Non-pigmented ciliary epithelial cell (primary cell): ENCODE data around the gene SUN1.
"Not testable (repeated sequence)": the region's sequence is repeated elsewhere in the genome, so short reads cannot be mapped to it uniquely, and the experiment has no call there.

Source experiments
- DNase-seq: peaks from one replicate; pipeline ENCODE4 v3.0.0-alpha.2; 2010; ENCODE audit warnings: low read depth

Gene SUN1

GRCh38 chr7:907158-907980 is 75.1 kb downstream of the SUN1 start:
- no peak for DNase-seq

GRCh38 chr7:908159-908581 is 75.9 kb downstream of the SUN1 start:
- no peak for DNase-seq

- not testable (repeated sequence) for DNase-seq
Measured at GRCh38 chr7:908591-909357, 76.5 kb downstream of the SUN1 start.

- no peak for DNase-seq
Measured at GRCh38 chr7:909358-910329, 77.4 kb downstream of the SUN1 start.

- no peak for DNase-seq
Measured at GRCh38 chr7:910441-910861, 78.2 kb downstream of the SUN1 start.

- no peak for DNase-seq
Measured at GRCh38 chr7:910931-911431, 78.7 kb downstream of the SUN1 start.

DNA sequence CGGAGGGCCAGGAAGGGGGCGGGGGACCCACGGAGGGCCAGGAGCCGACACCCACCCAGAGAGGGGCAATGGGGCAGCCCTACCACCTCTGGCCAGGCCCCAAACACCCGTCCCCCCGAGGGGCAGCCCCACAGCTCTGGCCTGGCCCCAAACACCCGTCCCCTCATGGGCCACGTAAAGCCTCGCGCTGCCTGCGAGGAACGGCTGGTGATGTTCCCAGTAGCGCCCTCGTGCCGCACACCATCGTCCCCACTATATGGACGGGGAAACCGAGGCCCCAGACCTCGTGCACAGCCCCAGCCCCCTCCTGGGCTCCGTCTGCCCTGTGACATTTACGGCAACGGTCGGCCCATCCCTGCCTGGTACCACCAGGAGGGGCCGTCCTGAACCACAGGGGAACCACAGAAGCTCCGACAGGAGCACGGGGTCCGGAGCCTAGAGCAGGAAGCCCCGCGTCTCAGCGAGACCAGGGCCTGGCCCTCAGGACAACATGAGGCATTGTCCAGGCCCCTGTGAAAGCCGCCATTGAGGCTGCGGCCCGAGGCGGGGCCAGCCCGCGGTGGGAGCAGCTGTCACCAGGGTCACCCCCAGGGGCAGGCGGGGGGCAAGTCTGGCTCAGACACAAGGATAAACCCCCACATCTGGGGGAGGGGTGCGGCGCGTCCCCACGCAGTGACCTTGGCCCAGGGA is 79.7 kb downstream of the SUN1 start:
- DNase-seq: no peak

GRCh38 chr7:913736-914520 is 81.7 kb downstream of the SUN1 start:
- no peak for DNase-seq

DNA sequence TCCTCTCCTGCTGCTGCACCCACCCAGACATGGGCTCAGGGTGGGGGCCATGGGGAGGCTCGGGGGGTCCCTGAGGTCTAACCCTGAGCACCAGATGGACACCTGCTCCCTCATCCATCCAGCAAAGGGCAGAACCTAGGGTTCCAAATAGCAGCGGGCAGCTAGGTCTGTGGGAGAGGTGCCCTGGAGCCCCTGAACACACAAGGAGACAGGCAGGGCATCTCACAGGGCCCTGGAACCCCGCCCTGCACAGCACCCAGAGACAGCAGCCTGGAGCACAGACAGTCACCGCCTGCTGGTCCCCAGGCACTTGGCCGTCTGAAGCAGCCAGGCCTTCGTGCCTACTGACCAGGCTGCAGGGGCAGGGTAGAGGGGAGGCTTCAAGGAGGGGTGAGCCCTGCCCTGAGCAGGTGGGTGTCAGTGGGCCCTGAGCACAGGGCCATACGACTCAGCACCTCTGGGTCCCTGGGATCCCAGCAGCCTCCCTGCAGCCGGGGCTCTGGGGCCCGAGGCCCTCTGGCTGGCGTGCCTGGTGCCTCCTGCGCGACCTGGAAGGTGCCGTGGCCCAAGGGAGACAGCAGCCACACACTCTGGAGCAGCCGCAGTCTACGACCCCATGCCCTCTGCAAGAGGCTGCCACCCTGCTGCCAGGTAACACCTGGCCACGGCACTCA is 82.4 kb downstream of the SUN1 start:
- no peak for DNase-seq

DNA sequence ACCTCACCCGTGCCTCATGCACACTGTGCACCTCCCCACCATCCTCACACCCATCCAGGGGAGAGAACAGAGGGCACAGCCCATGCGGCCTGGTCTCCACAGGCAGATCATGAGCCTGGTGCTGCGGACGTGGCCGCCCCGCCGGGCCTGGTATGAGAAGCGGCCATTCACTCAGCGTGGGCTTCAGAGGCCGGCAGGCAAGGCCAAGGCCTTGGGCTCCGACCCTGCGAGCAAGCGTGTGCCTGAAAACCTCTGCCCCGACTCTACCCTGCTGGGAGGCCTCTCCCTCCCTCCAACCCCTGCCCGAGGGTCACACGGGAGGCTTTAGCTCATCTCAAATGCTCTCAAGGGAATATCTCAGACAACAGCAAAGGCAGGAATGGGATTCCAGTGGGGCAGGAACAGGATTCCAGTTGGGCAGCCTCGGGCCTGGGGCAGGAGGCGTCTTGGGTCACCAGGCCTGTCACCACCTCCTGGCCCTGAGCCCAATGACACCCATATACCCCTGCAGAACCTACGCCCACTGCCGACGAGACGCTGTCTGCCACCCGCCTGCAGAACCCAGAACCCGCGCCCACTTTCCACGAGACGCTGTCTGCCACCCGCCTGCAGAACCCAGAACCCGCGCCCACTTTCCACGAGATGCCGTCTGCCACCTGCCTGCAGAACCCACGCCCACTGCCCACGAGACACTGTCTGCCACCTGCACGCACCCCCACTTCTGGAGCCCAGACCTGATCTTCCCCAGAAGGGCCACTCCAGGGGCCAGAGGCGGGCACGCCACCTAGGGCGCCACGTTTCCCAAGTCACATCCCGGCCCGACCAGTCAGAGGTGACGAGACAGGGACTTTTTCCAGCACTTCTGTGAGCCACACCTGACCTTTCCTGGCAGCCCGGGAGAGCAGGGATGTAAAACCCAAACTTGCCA is 83.3 kb downstream of the SUN1 start:
- no peak for DNase-seq

DNA sequence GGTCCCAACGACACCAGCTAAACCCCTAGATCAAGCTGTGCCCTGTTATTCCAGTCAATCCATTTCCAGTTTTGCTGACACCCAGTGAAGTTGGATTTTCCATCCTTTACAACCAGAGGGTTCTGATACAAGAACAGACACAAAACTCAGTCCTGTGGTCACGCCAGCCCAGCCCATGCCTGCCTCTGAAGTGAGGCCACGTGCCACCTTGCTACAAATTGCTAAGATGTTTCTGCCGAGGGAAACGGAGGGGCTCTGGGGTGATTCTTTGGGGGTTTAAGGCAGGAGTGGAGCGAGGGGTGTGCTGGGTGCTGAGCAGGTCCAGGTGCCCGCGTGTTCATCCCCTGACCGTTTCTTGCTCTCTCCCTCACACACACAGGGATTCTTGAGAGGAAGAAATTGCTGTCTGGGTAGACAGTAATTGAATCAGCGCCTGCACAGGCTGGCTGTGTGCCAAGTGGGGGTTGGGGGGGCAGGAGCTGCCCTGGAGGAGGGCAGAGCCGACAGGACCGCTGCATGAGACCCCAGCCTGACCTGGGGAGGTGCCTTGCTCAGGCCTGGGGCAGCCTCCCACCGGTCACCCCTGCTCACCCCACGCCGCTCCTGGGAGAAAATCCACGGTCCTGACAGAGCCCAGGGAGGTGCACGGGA is 84.1 kb downstream of the SUN1 start:
- DNase-seq: no peak

- no peak for DNase-seq
Measured at GRCh38 chr7:917255-918117, 85.2 kb downstream of the SUN1 start.

- no peak for DNase-seq
Measured at GRCh38 chr7:918118-918425, 85.8 kb downstream of the SUN1 start.

DNA sequence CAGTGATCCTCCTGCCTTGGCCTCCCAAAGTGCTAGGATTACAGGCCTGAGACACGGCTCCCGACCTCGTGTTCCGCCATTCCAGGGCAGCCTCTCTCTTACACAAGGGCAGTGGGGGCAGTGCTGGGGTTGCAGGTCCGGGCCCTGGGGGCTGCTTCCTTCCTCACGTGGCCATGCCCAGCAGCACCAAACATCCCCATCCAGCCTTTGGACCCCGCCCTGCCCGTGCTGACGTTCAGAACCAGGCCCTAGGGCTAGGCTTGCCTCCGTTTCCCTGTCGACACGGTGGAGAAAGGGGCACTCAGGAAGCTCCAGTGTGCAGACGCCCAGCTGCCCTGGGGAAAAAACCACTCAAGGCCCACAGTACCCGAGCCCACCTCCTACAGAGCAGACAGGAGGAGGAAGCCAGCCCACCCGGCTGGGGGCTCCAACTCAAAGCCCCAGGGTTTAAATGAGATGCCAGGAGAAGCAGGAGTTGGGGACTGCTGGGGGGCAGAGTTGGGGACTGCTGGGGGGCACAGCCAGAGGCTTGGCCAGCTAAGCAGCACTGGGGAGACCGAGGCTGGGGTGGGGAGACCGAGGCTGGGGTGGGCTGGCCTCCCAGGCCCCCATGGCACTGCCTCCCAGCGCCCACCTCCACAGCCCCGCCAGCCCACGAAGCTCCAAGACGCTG is 86.3 kb downstream of the SUN1 start:
- DNase-seq: no peak

- DNase-seq: no peak
Measured at GRCh38 chr7:919114-919442, 86.8 kb downstream of the SUN1 start.

GRCh38 chr7:919924-920341 is 87.7 kb downstream of the SUN1 start:
- DNase-seq: no peak
